ENCODE measurements around the gene PRDM12. TPM values are rescaled to one million over a fixed set of nuclear protein-coding genes. Genes with fewer than 3 reads are reported as not detected.

The PRDM12 gene
- polyA plus RNA-seq, 1 of the 3 experiments (the other 2 are of a cell fraction): 0.08 TPM

GRCh38 chr9:130713286-130713960, 49.0 kb downstream of the PRDM12 start:
- TF ChIP-seq RAD21 (IDR thresholded peaks at IDR 0.05; ENCODE audit: low read length): peak; percentile 20; the same call in 1 of the 2 replicates
- TF ChIP-seq TAF1 (IDR thresholded peaks at IDR 0.05; ENCODE audit: borderline replicate concordance, low read depth, low read length): no peak
- peak; percentile 23; the same call in 1 of the 2 replicates for TF ChIP-seq ELF1 (IDR thresholded peaks at IDR 0.05)
- TF ChIP-seq EP300 (IDR thresholded peaks at IDR 0.05; ENCODE audit: borderline replicate concordance in 1 of 2, low read depth in 1 of 2, low read length in 1 of 2): no peak
- no peak for TF ChIP-seq MEF2A (IDR thresholded peaks at IDR 0.05; ENCODE audit: borderline replicate concordance, low read depth)
- TF ChIP-seq CTCF (IDR thresholded peaks at IDR 0.05): peak; percentile 8; the same call in 1 of the 2 replicates
- no peak for TF ChIP-seq PBX3 (IDR thresholded peaks at IDR 0.05)
- POLR2A ChIA-PET: interaction anchor here (1.1 kb wide), 1 partner anchor 20 kb away, joined by 4 read pairs; no protein-coding TSS in a partner anchor
- Histone ChIP-seq H3K4me2 (peak overlapping the region; percentile 91), H4K20me1 (ENCODE audit: insufficient read depth) (peaks cover 23% of the 10 kb centered on the region), H3K27me3 (ENCODE audit: insufficient read depth) (no peaks in the 10 kb centered on the region), H3K4me1 (ENCODE audit: control insufficient read depth in 1 of 2, insufficient read depth in 2 of 2, low read depth in 1 of 2, low read length in 1 of 2) (peaks cover 0 to 9% of the 10 kb centered on the region in 2 experiments; a peak in 2 of 4 replicates), H3K4me3 (ENCODE audit: low read depth in 2 of 2, low read length in 1 of 2) (peak overlapping the region; percentile 76 to 86), H3K27ac (ENCODE audit: low read depth in 2 of 2, low read length in 1 of 2) (peak overlapping the region; percentile 95 to 98), H3F3A (replicated peaks; ENCODE audit: insufficient read depth) (peaks cover 9% of the 10 kb centered on the region), H3K9ac (peak overlapping the region; percentile 95), H3K36me3 (replicated peaks in 1 of 2; ENCODE audit: control insufficient read depth in 1 of 2, insufficient read depth in 2 of 2, low read length in 1 of 2) (no peaks in the 10 kb centered on the region), H2AFZ (ENCODE audit: low read depth) (peak overlapping the region; percentile 79), H3K9me2 (no peaks in the 10 kb centered on the region), H3K79me2 (ENCODE audit: insufficient read depth) (peaks cover 54% of the 10 kb centered on the region), H3K9me3 (no peaks in the 10 kb centered on the region)
- CTCF ChIA-PET: interaction anchor here (0.7 to 2.4 kb wide), 12 partner anchors 12 to 285 kb away, joined by 3 to 17 read pairs (median 4); no protein-coding TSS in a partner anchor
- DNase-seq: no peak
- WGBS (ENCODE audit: low lambda C conversion rate): 0% methylated on average over 16 of the region's 37 CpGs

GRCh38 chr9:130714586-130715110, 50.3 kb downstream of the PRDM12 start:
- WGBS (ENCODE audit: low lambda C conversion rate): 62% methylated on average over 7 of the region's 7 CpGs
- H3K79me2 ChIP-seq (ENCODE audit: insufficient read depth): peaks cover 66% of the 10 kb centered on the region
- no peaks in the 10 kb centered on the region for H3K9me3 ChIP-seq
- no peak for TF ChIP-seq GABPA (IDR thresholded peaks at IDR 0.05; ENCODE audit: low read depth)
- TF ChIP-seq CHD2 (IDR thresholded peaks at IDR 0.05; ENCODE audit: low read length, partially characterized antibody): no peak
- H3K4me3 ChIP-seq (ENCODE audit: low read depth in 2 of 2, low read length in 1 of 2): peak overlapping the region; percentile 76 to 86; a peak in 3 of 4 replicates
- no peaks in the 10 kb centered on the region for H3K27me3 ChIP-seq (ENCODE audit: insufficient read depth)
- DNase-seq: no peak
- POLR2A ChIA-PET: no interaction called here
- CTCF ChIA-PET: interaction anchor here (0.7 to 2.4 kb wide), 10 partner anchors 8 to 283 kb away, joined by 3 to 17 read pairs (median 4); partner anchors contain the start of gene EXOSC2
- H3K9me2 ChIP-seq: no peaks in the 10 kb centered on the region
- peak overlapping the region; percentile 91 for H3K4me2 ChIP-seq
- H3K4me1 ChIP-seq (ENCODE audit: control insufficient read depth in 1 of 2, insufficient read depth in 2 of 2, low read depth in 1 of 2, low read length in 1 of 2): peaks cover 0 to 9% of the 10 kb centered on the region in 2 experiments; a peak in 2 of 4 replicates
- H3F3A ChIP-seq (replicated peaks; ENCODE audit: insufficient read depth): peaks cover 6% of the 10 kb centered on the region
- H3K27ac ChIP-seq (ENCODE audit: low read depth in 2 of 2, low read length in 1 of 2): peak overlapping the region in 1 of 2 experiments; percentile 28; a peak in 1 of 4 replicates
- peaks cover 27% of the 10 kb centered on the region for H4K20me1 ChIP-seq (ENCODE audit: insufficient read depth)
- peaks cover 0 to 3% of the 10 kb centered on the region in 2 experiments for H3K36me3 ChIP-seq (replicated peaks in 1 of 2; ENCODE audit: control insufficient read depth in 1 of 2, insufficient read depth in 2 of 2, low read length in 1 of 2)
- no peak overlapping the region for H2AFZ ChIP-seq (ENCODE audit: low read depth)
- H3K9ac ChIP-seq: peak overlapping the region; percentile 95; the same call in 1 of the 2 replicates

Data from SK-N-SH (cell line).